Stimulated activated CD8-positive, alpha-beta memory T cell treated with anti-CD3 and anti-CD28 coated beads, Interleukin-12 subunit alpha, Interleukin-12 subunit beta, amount 100 ng/mL, for 24 hours (primary cell): ENCODE data around the gene P3H3.
"Not testable (repeated sequence)": the region's sequence is repeated elsewhere in the genome, so short reads cannot be mapped to it uniquely, and the experiment has no call there.

Source experiments
- DNase-seq: peaks from one replicate; pipeline ENCODE4 v3.0.0-alpha.2; 2020; ENCODE audit errors: extremely low read depth

The P3H3 gene

DNA sequence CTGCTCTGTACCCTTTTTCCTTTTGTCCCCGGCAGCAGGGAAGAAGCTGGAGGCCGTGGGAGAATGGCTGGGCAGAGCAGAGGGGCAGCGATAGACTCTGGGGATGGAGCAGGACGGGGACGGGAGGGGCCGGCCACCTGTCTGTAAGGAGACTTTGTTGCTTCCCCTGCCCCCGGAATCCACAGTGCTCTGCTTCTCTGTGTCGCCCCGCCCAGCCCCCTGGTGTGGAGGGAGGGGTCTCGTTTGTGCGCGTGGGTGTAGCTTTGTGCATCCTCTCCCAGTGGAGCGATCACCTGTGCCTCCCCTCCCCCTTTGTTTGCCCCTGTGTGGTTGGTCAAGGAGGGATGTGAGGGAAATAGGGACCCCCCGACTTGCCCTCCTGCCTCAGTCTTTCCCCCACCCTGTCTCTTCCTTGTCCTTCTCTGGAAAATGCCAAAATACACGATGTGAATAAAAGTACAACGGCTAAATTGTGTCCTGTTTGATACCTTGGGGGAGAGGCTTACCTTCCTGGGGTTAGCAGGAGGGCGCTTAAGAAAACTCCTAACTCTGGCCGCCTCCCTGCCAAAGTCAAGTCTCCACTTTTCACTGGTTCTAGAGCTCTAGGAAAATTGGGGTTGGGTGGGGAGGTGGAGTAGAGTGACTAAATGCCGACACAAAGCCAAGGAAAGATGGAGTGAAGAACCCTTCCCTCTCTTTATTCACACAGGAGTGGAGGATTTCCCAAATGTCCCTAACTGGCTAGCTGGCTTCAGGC lies 38.1 kb downstream of the P3H3 start:
- DNase-seq, result no peak

DNA sequence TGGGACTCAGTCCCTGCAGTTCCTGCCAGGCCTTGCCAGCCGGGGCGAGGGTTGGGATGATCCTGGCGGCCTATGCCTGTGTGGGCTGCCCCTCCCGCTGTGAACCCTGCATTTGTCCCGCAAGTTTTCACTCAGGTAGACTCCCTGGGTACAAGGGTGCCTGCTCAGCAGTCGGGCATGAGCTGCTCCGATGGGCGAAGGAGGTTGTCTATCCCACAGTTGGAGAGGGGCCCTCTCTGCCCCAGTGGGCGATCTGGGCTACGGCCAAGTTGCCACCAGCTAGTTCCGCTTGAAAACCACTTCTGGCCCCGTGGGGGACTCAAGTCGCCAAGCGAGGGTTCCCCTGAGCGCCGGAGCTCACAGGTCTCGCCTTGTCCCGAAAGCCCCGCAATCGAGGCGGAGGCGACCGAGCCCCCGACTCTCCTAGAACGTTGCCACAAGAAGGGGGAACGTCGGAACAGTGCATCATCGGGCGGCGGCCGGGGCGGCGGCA lies 38.8 kb downstream of the P3H3 start:
- DNase-seq, result no peak

DNA sequence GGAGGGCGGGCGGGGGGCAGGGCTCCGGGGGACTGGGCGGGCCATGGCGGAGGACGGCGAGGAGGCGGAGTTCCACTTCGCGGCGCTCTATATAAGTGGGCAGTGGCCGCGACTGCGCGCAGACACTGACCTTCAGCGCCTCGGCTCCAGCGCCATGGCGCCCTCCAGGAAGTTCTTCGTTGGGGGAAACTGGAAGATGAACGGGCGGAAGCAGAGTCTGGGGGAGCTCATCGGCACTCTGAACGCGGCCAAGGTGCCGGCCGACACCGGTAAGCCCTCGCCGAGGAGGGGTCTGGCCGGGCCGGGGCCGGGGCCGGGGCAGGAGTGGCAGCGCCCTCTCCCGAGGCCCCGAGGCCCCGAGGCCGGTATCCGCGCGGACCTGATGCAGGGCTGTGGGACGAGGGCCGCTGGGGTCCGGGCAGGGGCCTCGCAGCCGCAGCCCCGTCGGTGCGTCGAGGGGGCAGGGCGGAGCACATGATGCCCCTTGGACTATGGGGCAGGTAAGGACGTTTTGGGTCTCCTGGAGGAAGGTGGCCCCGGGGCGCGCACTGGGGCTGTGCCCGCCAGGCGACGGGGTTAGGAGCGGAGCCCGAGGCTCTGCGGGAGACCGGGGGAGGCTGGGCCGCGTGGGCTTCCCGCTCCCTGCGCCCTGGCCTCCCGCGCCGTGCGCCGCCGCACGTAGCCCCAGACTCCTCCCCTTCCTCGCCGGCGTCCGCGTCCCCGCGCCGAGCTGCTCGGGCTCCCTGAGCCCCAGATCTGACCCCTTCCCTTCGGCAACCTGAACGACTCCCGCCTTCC lies 39.4 kb downstream of the P3H3 start, which contains the start of gene TPI1:
Gene TPI1, plus strand, starts transcription at position 119 of the 798 bp plus-strand sequence. Its CDS starts 36 bp downstream, at position 155.
- peak; percentile 58 for DNase-seq

DNA sequence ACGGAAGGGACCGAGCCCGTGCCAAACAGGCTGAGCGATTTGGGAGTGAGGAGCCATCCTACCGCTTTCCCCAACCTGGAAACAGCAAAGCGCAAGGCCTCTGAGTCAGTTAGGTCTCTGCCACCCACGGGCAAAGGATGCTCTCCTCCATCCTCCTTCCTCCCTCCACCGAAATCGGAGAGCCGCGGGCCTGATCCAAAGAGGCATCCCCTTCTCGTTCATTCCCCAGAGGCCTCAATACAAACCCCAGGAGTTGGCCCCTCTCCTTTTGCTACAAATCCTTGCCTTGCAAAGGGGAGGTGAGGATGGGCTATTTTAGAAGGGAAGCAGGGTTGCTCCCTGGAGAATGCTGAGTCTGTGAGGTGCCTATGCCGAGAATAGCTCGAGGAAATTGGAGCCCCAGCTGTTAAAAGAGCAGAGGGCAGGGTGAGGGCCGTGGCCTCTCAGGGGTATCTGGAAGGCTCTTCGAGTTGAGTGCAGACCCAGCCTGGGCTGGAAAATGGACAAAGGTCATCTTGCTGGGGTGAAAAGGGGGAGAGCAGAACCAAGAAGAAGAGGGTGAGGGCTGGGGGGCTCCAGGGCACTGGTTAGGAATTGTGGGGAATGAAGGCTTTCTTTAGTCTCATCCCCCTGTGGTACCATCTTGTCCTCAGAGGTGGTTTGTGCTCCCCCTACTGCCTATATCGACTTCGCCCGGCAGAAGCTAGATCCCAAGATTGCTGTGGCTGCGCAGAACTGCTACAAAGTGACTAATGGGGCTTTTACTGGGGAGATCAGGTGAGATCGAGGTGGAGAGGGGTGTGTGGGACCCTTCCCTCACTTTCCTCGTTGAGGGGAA lies 40.2 kb downstream of the P3H3 start:
- DNase-seq, result no peak

DNA sequence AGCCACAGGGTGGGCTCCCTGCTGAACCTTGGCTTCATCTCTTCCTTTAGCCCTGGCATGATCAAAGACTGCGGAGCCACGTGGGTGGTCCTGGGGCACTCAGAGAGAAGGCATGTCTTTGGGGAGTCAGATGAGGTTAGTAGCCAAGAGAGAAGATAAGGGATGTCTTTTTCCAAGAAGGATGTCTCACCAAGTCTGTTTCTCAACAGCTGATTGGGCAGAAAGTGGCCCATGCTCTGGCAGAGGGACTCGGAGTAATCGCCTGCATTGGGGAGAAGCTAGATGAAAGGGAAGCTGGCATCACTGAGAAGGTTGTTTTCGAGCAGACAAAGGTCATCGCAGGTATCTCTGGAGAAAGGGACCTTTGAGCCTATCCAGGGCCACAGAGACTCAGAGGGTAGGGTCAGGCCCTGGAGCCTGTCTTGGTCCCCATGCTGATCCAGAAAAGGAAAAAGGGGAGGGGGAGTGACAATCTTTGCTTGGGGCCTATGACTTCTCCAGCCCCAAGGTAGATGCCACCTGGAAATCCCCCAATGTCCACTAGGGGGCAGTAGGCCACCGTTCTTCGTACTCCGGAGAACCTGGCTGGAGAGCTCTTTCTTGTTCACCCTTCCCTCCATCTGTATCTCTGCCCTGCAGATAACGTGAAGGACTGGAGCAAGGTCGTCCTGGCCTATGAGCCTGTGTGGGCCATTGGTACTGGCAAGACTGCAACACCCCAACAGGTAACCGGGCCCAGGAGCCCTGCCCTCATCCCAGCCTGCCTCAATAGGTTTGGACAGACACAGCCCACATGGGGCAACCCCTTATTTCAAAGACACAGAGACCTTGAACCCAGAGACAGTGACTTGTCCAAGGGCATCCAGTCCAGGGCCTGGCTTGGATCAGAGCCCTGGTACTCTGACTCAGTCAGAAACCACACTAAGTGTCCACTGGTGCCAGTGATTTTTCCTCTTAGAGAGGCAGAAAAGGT lies 41.1 kb downstream of the P3H3 start:
- DNase-seq, result peak; percentile 57

DNA sequence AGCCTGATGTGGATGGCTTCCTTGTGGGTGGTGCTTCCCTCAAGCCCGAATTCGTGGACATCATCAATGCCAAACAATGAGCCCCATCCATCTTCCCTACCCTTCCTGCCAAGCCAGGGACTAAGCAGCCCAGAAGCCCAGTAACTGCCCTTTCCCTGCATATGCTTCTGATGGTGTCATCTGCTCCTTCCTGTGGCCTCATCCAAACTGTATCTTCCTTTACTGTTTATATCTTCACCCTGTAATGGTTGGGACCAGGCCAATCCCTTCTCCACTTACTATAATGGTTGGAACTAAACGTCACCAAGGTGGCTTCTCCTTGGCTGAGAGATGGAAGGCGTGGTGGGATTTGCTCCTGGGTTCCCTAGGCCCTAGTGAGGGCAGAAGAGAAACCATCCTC lies 42.1 kb downstream of the P3H3 start:
- not testable (repeated sequence) for DNase-seq

DNA sequence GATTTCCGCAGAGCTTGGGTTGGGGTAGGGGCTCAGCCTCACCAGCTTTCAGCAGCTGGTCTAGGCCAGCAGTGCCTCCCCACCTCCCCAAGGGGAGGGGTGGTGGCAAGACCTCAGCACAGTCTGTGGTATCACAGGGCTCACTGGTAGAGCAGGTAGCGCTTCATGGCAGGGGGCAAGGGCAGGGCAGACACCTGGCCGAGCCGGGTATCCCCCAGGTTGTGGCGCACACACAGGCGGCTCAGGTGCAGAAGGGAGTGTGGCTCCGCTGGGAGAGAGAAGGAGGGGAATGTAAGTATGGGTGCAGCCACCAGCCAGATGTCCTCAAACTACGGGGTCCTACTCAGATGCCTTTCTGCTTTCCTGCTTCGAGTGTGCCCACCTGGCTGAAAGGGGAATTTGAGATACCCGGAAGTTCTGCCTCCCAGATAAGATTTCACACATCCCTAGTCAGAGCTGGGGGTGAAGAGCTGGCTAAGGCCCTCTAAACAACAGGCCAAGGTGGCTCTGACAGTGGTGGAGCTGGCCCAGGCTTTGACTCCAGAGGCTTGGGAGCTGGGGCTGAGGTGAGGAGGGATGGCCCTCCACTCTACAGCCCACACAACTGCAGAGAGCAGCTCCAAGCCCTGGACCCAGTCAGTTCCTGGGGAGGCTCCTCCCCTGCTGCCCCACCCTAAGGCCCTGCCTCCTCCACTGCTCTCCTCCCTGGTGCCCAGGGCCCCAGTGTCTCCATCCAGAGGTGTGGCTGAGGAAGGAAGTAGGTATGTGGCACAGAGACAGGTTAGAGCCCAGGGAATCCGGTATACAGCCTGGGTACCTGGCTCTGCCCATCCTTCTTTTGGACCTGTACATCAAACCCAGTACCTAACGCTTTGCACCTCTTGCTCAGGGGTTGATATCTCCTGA lies 43.1 kb downstream of the P3H3 start:
- no peak for DNase-seq

DNA sequence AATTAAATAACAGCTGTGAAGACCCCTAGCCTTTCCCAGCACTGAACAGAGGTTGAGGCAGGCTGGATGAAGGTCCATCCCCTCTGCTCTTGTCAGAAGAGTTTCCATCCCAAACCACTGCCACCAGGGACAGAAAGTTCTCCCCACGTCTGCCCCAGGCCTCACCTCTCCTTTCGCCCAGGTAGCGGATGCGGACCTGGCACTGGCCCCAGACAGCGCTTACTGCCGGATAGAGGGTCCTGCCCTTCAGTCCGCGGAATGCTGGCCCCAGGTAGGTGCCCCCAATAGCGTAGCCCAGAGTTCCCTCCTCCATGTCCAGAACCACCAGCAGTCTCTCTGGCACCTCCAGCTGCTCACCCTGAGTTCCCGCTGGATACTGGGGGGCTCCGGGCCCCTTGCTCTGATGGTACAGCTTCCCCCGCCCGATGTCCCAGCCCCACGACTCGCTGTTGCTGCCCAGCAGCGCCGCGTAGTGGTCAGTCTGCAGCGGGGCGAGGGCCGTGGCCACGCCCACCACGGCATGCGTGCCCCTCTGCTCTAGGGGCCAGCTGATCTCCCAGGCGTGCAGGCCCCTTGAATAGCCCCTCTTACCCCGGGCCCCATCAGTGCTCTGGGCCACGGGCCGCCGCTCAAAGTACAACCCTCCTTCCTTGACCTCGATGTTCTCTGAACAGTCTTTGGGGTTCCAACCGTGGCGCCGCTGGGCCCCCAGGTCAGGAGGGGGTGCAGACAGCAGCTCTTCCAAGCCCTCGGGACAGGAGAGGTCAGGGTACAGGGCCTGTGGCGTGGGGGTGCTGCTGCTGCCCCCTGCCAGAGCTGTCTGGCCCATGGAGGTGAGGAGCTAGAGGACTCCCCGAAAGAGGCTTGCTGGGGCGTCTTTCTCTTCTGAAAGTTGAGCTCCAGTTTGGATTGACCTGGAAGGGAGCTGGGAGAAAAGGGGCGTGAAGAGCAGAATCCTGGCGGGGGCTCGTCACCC lies 44.2 kb downstream of the P3H3 start:
- DNase-seq, result peak; percentile 55

DNA sequence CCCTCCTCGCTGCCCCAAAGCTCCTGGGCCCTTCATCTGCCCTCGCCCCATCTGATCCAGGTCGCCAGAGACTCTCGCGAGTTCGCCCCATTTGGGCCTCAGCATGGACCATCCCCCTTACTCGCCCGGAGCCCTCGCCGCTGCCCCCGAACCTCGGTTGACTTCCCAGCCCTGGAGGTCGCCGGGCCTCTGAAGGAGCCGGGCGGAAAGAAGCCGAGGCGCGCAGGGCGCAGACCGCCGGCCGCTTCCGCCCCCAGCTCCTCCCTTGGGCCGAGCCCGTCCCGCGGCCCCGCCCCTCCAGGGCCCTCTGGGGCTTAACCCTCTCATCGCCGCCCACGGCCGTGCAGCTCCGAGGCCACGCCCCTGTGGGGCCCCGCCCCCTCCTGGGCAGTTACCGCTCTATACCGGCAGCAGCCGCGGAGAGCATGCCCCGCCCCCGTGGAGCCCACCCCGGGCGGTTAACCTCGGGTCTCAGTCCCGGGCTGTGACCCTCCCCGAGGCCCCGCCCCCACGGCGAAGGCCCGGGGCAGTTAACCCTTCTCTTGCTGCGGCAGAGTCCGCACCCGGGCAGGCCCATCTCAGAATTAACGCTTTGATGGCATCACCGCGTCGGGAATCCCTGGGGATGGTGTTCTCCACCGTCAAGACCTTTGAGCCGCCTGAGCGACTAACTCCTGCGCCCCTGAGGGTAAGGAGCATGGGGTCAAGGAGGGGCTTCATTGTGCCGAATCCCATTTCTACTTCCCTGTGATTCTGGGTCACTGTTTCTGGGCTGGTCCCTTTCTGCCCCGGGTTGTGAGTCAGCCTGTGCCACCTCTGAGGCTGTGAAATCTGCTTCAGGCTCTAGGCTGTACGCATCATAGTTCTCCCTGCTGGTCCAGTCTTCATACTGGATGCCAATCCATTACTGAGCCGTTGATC lies 45.1 kb downstream of the P3H3 start, which contains the start of gene SPSB2:
Gene SPSB2, minus strand, starts transcription at position 210 of the 921 bp plus-strand sequence. CDS start 402 bp downstream, outside the sequence.
- peak; percentile 99 for DNase-seq

DNA sequence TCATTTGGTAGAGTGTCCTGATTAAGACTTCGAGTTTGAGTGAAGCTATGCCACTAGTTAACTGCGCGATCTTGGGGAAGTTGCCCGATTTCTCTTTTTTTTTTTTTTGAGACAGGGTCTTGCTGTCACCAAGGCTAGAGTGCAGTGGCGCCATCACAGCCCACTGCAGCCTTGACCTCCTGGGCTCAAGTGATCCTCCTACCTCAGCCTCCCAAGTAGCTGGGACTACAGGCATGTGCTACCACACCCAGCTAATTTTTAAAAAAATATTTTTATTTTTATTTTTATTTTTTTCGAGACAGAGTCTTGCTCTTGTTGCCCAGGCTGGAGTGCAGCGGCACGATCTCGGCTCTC lies 45.8 kb downstream of the P3H3 start:
- not testable (repeated sequence) for DNase-seq

DNA sequence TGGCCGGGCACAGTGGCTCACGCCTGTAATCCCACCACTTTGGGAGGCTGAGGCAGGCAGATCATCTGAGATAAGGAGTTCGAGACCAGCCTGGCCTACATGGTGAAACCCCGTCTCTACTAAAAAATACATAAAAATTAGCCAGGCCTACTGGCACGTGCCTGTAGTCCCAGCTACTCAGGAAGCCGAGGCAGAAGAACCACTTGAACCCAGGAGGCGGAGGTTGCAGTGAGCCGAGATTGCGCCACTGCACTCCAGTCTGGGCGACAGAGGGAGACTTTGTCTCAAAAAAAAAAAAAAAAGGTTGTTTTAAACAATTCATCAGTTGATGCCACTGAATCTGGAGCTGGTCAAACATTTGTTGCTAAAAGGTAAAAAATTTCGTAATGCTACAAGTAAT lies 51.6 kb downstream of the P3H3 start:
- not testable (repeated sequence) for DNase-seq

DNA sequence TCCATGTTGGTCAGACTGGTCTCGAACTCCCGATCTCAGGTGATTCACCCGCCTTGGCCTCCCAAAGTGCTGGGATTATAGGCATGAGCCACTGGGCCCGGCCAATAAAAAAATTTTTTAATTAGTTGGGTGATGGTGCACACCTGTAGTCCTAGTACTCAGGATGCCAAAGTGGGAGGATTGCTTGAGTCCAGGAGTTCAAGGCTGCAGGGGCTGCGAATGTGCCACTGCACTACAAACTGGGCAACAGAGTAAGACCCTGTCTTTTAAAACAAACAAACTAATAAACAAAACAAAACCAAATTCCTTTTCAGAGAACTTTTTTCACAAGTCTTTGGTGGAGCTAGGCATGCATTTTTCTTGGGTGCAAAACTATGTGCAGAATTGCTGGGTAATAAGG lies 55.0 kb downstream of the P3H3 start:
- DNase-seq, result no peak

DNA sequence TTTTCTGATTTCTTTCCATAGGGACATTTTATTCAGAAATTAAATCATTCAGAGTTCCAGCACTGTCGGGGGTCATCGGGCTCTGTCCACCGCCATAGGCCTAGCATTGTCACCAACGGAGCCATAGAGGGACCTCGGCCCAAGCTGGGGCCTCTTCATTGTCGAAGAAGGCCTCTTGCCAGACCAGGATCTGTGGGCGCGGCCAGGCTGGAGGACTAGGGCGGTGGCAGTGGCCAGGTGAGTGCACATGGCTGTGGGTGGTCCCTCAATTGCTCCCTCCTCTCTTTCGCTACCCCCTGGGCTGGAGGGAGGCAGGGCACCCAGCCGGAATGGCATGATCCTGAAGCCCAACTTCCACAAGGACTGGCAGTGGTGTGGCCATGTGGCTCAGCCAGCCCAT lies 55.5 kb downstream of the P3H3 start:
- no peak for DNase-seq

DNA sequence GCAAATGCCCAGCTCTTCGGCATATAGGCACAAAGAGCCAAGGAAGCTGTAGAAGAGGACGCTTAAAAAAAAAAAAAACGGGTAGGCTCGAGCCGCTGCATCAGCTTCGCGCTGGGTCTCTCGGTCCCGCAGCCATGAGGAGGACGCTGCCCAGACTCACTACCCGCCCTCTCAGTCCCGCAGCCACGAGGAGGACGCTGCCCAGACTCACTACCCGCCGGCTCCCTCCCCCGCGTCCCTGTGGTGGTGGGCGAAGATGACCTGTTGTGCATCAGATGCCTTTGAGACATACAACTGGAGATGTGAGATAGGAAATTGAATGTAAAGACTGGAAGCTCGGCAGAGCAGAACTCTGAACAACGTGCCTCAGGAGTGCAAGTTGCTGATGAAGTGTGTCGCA lies 56.3 kb downstream of the P3H3 start:
- no peak for DNase-seq

DNA sequence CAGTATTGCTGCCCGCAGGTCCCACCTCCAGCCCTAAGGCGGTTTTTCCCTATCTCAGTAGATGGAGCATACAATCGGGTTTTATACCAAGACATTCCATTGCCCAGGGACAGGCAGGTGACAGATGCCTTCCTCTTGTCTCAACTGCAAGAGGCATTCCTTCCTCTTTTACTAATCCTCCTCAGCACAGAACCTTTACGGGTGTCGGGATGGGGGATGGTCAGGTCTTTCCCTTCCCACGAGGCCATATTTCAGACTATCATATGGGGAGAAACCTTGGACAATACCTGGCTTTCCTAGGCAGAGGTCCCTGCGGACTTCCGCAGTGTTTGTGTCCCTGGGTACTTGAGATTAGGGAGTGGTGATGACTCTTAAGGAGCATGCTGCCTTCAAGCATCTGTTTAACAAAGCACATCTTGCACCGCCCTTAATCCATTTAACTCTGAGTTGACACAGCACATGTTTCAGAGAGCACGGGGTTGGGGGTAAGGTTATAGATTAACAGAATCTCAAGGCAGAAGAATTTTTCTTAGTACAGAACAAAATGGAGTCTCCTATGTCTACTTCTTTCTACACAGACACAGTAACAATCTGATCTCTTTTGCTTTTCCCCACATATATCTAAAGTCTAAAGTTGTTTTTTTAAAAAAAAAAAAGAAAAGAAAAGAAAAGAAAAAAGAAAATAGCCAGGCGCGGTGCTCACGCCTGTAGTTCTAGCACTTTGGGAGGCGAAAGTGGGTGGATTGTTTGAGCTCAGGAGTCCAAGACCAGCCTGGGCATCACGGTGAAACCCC lies 58.2 kb downstream of the P3H3 start:
- DNase-seq, result not testable (repeated sequence)

DNA sequence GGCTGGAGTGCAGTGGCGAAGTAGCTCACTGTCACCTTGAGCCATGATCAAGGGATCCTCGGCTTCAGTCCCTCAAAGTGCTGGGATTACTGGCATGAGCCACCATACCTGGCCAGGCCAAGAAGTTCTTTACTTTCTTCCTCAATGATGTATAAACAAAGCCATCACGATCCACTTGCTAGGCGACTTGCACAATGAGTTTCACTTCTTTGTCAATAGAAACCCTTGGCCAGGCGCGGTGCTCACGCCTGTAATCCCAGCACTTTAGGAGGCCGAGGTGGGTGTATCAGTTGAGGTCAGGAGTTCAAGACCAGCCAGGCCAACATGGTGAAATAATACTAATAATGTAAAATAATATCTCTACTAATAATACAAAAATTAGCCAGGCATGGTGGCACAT lies 59.3 kb downstream of the P3H3 start:
- DNase-seq, result no peak

DNA sequence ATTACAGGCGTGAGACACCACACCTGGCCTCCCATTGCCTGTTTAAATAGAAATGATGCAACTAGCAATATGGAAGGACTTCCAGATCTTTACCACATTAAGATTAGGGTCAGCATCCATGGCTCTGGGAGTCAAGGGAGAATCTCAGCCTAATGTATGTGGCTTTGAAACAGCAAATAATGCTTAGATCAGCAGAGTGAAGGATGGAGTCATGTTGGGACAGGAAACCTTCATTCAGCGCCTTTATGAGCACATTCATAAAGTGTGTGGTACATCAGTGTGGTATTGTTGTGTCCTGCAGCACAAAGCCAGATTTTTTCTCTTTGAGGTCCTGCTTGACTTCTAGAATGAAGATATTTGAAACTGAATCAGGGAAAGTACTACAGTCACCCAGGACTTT lies 60.2 kb downstream of the P3H3 start:
- no peak for DNase-seq
